PC-9 (cell line): ENCODE results near the gene NEURL1B. TPM values are rescaled to one million over a fixed set of nuclear protein-coding genes. Genes with fewer than 3 reads are reported as not detected.

Experiments used
- BruUV-seq: library from RNA; stranded (reverse); fragments of 400-500 nt; replicated peaks from 2 replicates; lab custom pipeline; 2021; lab: Mats Ljungman, UMichigan
- CTCF ChIA-PET: fragments of 300-600 bp; sonication (Branson Sonifier 250); formaldehyde crosslinking; loops from one replicate; lab custom pipeline; 2022; ENCODE audit warnings: antibody characterized with exemption; lab: Charles Lee
- POLR2A ChIA-PET: fragments of 300-600 bp; sonication (Branson Sonifier 250); formaldehyde crosslinking; loops from one replicate; lab custom pipeline; 2022; ENCODE audit warnings: antibody characterized with exemption; ENCODE audit not compliant: unreplicated experiment; lab: Charles Lee
- DNase-seq, 2 experiments: peaks; one replicate each; pipeline versions ENCODE4 v3.0.0 to v3.0.0-alpha.2; 2015 to 2022; ENCODE audit warnings: mixed read lengths in 1 of 2
- H2AFZ ChIP-seq: fragments of 200-600 bp; sonication (generic); 2 replicates; pipeline ENCODE4 v1.8.1; 2017; ENCODE audit warnings: antibody characterized with exemption
- H3F3A ChIP-seq: fragments of 200-600 bp; sonication (generic); 2 replicates; pipeline ENCODE4 v1.8.1; 2017; ENCODE audit warnings: antibody characterized with exemption, mild to moderate bottlenecking, low read depth; ENCODE audit not compliant: insufficient read depth
- H3K27ac ChIP-seq: fragments of 200-600 bp; sonication (generic); 2 replicates; pipeline ENCODE4 v1.6.1; 2016; ENCODE audit warnings: mixed run types
- H3K27me3 ChIP-seq: fragments of 200-600 bp; sonication (generic); 2 replicates; pipeline ENCODE4 v1.6.1; 2016; ENCODE audit warnings: low read depth, mixed run types; ENCODE audit not compliant: insufficient read depth
- H3K36me3 ChIP-seq: fragments of 200-600 bp; sonication (generic); 2 replicates; pipeline ENCODE4 v1.6.1; 2016; ENCODE audit warnings: low read depth, mixed run types
- H3K4me1 ChIP-seq: fragments of 200-600 bp; sonication (generic); replicated peaks from 2 replicates; pipeline ENCODE4 v1.6.1; 2016; ENCODE audit warnings: mixed run types; ENCODE audit not compliant: insufficient read depth
- H3K4me2 ChIP-seq: fragments of 200-600 bp; sonication (generic); 2 replicates; pipeline ENCODE4 v1.6.1; 2017; ENCODE audit warnings: mixed run types
- H3K4me3 ChIP-seq: fragments of 200-600 bp; sonication (generic); 2 replicates; pipeline ENCODE4 v1.6.1; 2016; ENCODE audit warnings: mixed run types
- H3K79me2 ChIP-seq: fragments of 200-600 bp; sonication (generic); 2 replicates; pipeline ENCODE4 v1.6.1; 2017; ENCODE audit warnings: low read depth, mixed run types
- H3K9me2 ChIP-seq: fragments of 200-600 bp; sonication (generic); 2 replicates; pipeline ENCODE4 v1.8.1; 2017; ENCODE audit warnings: mild to moderate bottlenecking; ENCODE audit not compliant: insufficient read depth
- H3K9me3 ChIP-seq: fragments of 200-600 bp; sonication (generic); 2 replicates; pipeline ENCODE4 v1.8.1; 2016; ENCODE audit warnings: low read depth; ENCODE audit not compliant: insufficient read depth
- H4K20me1 ChIP-seq: fragments of 200-600 bp; sonication (generic); 2 replicates; pipeline ENCODE4 v1.8.1; 2017; ENCODE audit not compliant: insufficient read depth
- CTCF ChIP-seq: fragments of 200-600 bp; sonication (generic); conservative IDR thresholded peaks from 2 replicates; pipeline ENCODE4 v1.6.1; 2017; ENCODE audit warnings: mixed run types, antibody characterized with exemption, mild to moderate bottlenecking, moderate library complexity
- EZH2 ChIP-seq: fragments of 200-600 bp; sonication (generic); IDR thresholded peaks from 2 replicates; pipeline ENCODE4 v1.8.0; 2017; ENCODE audit warnings: antibody characterized with exemption, low read depth
- intact Hi-C: fragments of 100-400 bp; cut with micrococcal nuclease; formaldehyde crosslinking; loops from one replicate; pipeline ENCODE4 v1.10.0; 2022; ENCODE audit not compliant: unreplicated experiment
- total RNA-seq: library from RNA; stranded (reverse); gene quantifications from 2 replicates; pipeline ENCODE4 v1.2.3, GENCODE V29; 2021

The NEURL1B gene
- total RNA-seq, 1 experiment from 2014 or later: 14.3 TPM

- Histone ChIP-seq H3K27ac (no peak overlapping the region), H2AFZ (no peak overlapping the region), H3K9me3 (no peaks in the 10 kb centered on the region), H3K4me3 (no peak overlapping the region), H3K79me2 (no peaks in the 10 kb centered on the region), H3K9me2 (no peaks in the 10 kb centered on the region), H3K36me3 (no peaks in the 10 kb centered on the region), H3K4me1 (peaks cover 30% of the 10 kb centered on the region), H4K20me1 (no peaks in the 10 kb centered on the region), H3F3A (peaks cover 24% of the 10 kb centered on the region), H3K4me2 (no peak overlapping the region), H3K27me3 (no peaks in the 10 kb centered on the region)
- intact Hi-C loops: loop anchor here (5.0 kb wide), 1 partner anchor 167 kb away; no protein-coding TSS in a partner anchor
- no peak for TF ChIP-seq CTCF
- TF ChIP-seq EZH2: no peak
- ChIA-PET POLR2A (no interaction called here), CTCF (interaction anchor here (0.7 kb wide), 1 partner anchor 764 kb away, joined by 3 read pairs; no protein-coding TSS in a partner anchor)
- no peak for DNase-seq
- BruUV-seq: no TSS peak
Measured at GRCh38 chr5:172644266-172644665, 3.2 kb downstream of the NEURL1B start.

GRCh38 chr5:172644711-172645110, 3.6 kb downstream of the NEURL1B start:
- intact Hi-C loops: loop anchor here (5.0 kb wide), 1 partner anchor 167 kb away; no protein-coding TSS in a partner anchor
- H2AFZ ChIP-seq: no peak overlapping the region
- no peak overlapping the region for H3K27ac ChIP-seq
- CTCF ChIA-PET: interaction anchor here (0.7 kb wide), 1 partner anchor 764 kb away, joined by 3 read pairs; no protein-coding TSS in a partner anchor
- no peak overlapping the region for H3K4me3 ChIP-seq
- no peak overlapping the region for H3K4me2 ChIP-seq
- no peaks in the 10 kb centered on the region for H3K9me2 ChIP-seq
- DNase-seq: no peak
- no peaks in the 10 kb centered on the region for H3K36me3 ChIP-seq
- no peaks in the 10 kb centered on the region for H3K27me3 ChIP-seq
- no peaks in the 10 kb centered on the region for H4K20me1 ChIP-seq
- peaks cover 34% of the 10 kb centered on the region for H3K4me1 ChIP-seq
- POLR2A ChIA-PET: no interaction called here
- TF ChIP-seq EZH2: no peak
- no peak for TF ChIP-seq CTCF
- no TSS peak for BruUV-seq
- no peaks in the 10 kb centered on the region for H3K9me3 ChIP-seq
- no peaks in the 10 kb centered on the region for H3K79me2 ChIP-seq
- peaks cover 28% of the 10 kb centered on the region for H3F3A ChIP-seq

- no TSS peak for BruUV-seq
- CTCF ChIA-PET: no interaction called here
Measured at GRCh38 chr5:172645271-172646055, 4.4 kb downstream of the NEURL1B start.

More at GRCh38 chr5:172645271-172646055, 4.4 kb downstream of the NEURL1B start:
- H3F3A ChIP-seq: peaks cover 36% of the 10 kb centered on the region
- no peaks in the 10 kb centered on the region for H3K9me2 ChIP-seq
- intact Hi-C loops: no loop called here
- TF ChIP-seq EZH2 (no peak), CTCF (no peak)
- DNase-seq: no peak
- H3K4me1 ChIP-seq: peaks cover 38% of the 10 kb centered on the region
- no peaks in the 10 kb centered on the region for H3K9me3 ChIP-seq
- H4K20me1 ChIP-seq: no peaks in the 10 kb centered on the region
- H3K4me2 ChIP-seq: no peak overlapping the region
- no peak overlapping the region for H2AFZ ChIP-seq
- POLR2A ChIA-PET: no interaction called here
- H3K36me3 ChIP-seq: no peaks in the 10 kb centered on the region
- H3K27ac ChIP-seq: no peak overlapping the region
- no peaks in the 10 kb centered on the region for H3K79me2 ChIP-seq
- H3K4me3 ChIP-seq: no peak overlapping the region
- H3K27me3 ChIP-seq: no peaks in the 10 kb centered on the region
